ENCODE results near the gene CCL7. TPM values are rescaled to one million over a fixed set of nuclear protein-coding genes. Genes with fewer than 3 reads are reported as not detected.

Gene CCL7
- total RNA-seq, 1 experiment from 2014 or later = not detected

DNA sequence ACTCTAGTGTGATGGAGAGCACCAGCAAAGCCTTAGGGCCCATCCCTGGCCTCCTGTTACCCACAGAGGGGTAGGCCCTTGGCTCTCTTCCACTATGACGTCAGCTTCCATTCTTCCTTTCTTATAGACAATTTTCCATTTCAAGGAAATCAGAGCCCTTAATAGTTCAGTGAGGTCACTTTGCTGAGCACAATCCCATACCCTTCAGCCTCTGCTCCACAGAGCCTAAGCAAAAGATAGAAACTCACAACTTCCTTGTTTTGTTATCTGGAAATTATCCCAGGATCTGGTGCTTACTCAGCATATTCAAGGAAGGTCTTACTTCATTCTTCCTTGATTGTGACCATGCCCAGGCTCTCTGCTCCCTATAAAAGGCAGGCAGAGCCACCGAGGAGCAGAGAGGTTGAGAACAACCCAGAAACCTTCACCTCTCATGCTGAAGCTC is 49.0 kb downstream of the CCL7 start, which contains the start of gene CCL8:
Gene CCL8 (plus strand): TSS at position 397 of the 445 bp plus-strand sequence. CDS start 67 bp downstream, outside the sequence.
- DNase-seq (ENCODE audit: extremely low read depth, low read depth) = no peak

Other genes starting within 250 kb of the CCL7 start
- gene CCL2, start 14.9 kb upstream of the CCL7 start, total RNA-seq (2014; rRNA removed; shearing (Covaris generic)) = not detected in 2 replicates
- not detected in 2 replicates for gene CCL11, start 15.5 kb downstream of the CCL7 start, total RNA-seq (2014; rRNA removed; shearing (Covaris generic))
- not detected in 2 replicates for gene CCL8, start 49.2 kb downstream of the CCL7 start, total RNA-seq (2014; rRNA removed; shearing (Covaris generic))
- gene CCL13, start 86.3 kb downstream of the CCL7 start, total RNA-seq (2014; rRNA removed; shearing (Covaris generic)) = not detected in 2 replicates
- gene CCL1, start 93.0 kb downstream of the CCL7 start, total RNA-seq (2014; rRNA removed; shearing (Covaris generic)) = not detected in 2 replicates

Measured in NCI-H460 (cell line).